ENCODE data around the gene MYRIP.

DNA sequence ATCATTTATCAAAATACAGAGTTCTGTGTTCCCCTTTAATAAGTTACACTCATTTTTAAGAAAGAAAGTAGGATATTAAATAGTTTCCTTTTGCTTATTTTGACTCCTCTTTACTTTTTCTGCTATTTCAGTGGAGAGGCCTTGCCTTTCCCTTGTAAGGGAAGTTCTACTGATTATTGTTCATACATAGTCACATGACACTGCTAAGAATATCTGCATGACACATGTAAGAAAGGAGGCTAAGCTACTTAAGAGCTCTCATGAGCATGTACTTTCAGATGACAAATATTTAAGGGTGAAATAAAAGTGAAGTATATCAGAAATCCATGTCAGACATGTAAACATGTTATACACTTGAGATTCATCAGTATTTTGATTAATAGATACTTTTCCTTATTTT lies 39.0 kb downstream of the MYRIP start:
- TF ChIP-seq, protein P1, sequence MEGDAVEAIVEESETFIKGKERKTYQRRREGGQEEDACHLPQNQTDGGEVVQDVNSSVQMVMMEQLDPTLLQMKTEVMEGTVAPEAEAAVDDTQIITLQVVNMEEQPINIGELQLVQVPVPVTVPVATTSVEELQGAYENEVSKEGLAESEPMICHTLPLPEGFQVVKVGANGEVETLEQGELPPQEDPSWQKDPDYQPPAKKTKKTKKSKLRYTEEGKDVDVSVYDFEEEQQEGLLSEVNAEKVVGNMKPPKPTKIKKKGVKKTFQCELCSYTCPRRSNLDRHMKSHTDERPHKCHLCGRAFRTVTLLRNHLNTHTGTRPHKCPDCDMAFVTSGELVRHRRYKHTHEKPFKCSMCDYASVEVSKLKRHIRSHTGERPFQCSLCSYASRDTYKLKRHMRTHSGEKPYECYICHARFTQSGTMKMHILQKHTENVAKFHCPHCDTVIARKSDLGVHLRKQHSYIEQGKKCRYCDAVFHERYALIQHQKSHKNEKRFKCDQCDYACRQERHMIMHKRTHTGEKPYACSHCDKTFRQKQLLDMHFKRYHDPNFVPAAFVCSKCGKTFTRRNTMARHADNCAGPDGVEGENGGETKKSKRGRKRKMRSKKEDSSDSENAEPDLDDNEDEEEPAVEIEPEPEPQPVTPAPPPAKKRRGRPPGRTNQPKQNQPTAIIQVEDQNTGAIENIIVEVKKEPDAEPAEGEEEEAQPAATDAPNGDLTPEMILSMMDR (IDR thresholded peaks at IDR 0.05): no peak
- TF ChIP-seq POLR2A (IDR thresholded peaks at IDR 0.05): no peak

All from uterus (tissue), 2 donors.